ENCODE results near the gene MUC6. TPM values are rescaled to one million over a fixed set of nuclear protein-coding genes. Genes with fewer than 3 reads are reported as not detected.

The MUC6 gene
- total RNA-seq, 4 donors from 2014 or later: 0.43 to 3.5 TPM; not detected in 2

GRCh38 chr11:1036931-1037330 lies 413 bp upstream of the MUC6 start:
- Histone ChIP-seq H3K27me3 (peaks cover 0 to 6% of the 10 kb centered on the region in 2 donors), H3K4me1 (no peaks in the 10 kb centered on the region), H3K4me3 (no peak overlapping the region), H3K9me3 (no peaks in the 10 kb centered on the region), H3K36me3 (no peaks in the 10 kb centered on the region), H3K27ac (no peak overlapping the region)
- TF ChIP-seq, protein P1, sequence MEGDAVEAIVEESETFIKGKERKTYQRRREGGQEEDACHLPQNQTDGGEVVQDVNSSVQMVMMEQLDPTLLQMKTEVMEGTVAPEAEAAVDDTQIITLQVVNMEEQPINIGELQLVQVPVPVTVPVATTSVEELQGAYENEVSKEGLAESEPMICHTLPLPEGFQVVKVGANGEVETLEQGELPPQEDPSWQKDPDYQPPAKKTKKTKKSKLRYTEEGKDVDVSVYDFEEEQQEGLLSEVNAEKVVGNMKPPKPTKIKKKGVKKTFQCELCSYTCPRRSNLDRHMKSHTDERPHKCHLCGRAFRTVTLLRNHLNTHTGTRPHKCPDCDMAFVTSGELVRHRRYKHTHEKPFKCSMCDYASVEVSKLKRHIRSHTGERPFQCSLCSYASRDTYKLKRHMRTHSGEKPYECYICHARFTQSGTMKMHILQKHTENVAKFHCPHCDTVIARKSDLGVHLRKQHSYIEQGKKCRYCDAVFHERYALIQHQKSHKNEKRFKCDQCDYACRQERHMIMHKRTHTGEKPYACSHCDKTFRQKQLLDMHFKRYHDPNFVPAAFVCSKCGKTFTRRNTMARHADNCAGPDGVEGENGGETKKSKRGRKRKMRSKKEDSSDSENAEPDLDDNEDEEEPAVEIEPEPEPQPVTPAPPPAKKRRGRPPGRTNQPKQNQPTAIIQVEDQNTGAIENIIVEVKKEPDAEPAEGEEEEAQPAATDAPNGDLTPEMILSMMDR (IDR thresholded peaks at IDR 0.05): no peak
- TF ChIP-seq POLR2A (IDR thresholded peaks at IDR 0.05): no peak
- intact Hi-C loops (cut with DNase I; ENCODE audit: low total_unique reads): no loop called here
- DNase-seq: no peak

GRCh38 chr11:1035577-1036283 lies 788 bp downstream of the MUC6 start:
- Histone ChIP-seq H3K36me3 (no peaks in the 10 kb centered on the region), H3K4me3 (no peak overlapping the region), H3K9me3 (no peaks in the 10 kb centered on the region), H3K27ac (no peak overlapping the region), H3K27me3 (no peaks in the 10 kb centered on the region), H3K4me1 (no peaks in the 10 kb centered on the region)
- no peak for DNase-seq
- intact Hi-C loops (cut with DNase I; ENCODE audit: low total_unique reads): no loop called here
- TF ChIP-seq POLR2A (IDR thresholded peaks at IDR 0.05): no peak
- TF ChIP-seq, protein P1 (IDR thresholded peaks at IDR 0.05): no peak

- Histone ChIP-seq H3K27me3 (no peaks in the 10 kb centered on the region), H3K27ac (no peak overlapping the region), H3K9me3 (no peaks in the 10 kb centered on the region), H3K4me3 (no peak overlapping the region), H3K4me1 (no peaks in the 10 kb centered on the region), H3K36me3 (no peaks in the 10 kb centered on the region)
- TF ChIP-seq, protein P1 (IDR thresholded peaks at IDR 0.05): no peak
- TF ChIP-seq POLR2A (IDR thresholded peaks at IDR 0.05): no peak
- DNase-seq: no peak
- intact Hi-C loops (cut with DNase I; ENCODE audit: low total_unique reads): no loop called here
Observed at GRCh38 chr11:1034456-1035295, 1.8 kb downstream of the MUC6 start.

GRCh38 chr11:1034001-1034400 lies 2.5 kb downstream of the MUC6 start:
- no peaks in the 10 kb centered on the region for H3K9me3 ChIP-seq
- DNase-seq: no peak
- no peak overlapping the region for H3K4me3 ChIP-seq
- H3K36me3 ChIP-seq: no peaks in the 10 kb centered on the region
- no peak for TF ChIP-seq POLR2A (IDR thresholded peaks at IDR 0.05)
- TF ChIP-seq, protein P1 (IDR thresholded peaks at IDR 0.05): no peak
- no peaks in the 10 kb centered on the region for H3K27me3 ChIP-seq
- no peak overlapping the region for H3K27ac ChIP-seq
- intact Hi-C loops (cut with DNase I; ENCODE audit: low total_unique reads): no loop called here
- H3K4me1 ChIP-seq: no peaks in the 10 kb centered on the region

Measured in uterus (tissue), 4 donors.